Purkinje cell (primary cell): ENCODE results near the gene PRKRA. TPM values are rescaled to one million over a fixed set of nuclear protein-coding genes. Genes with fewer than 3 reads are reported as not detected.

ENCODE experiments used
- polyA plus RNA-seq: library from polyadenylated mRNA; unstranded; fragments of >200 nt; fragmentation: Nextera tagmentation; gene quantifications from 2 replicates; pipeline ENCODE4 v1.2.1, GENCODE V29; 2014

The PRKRA gene
- 53.7 and 59.0 TPM in 2 replicates for polyA plus RNA-seq

DNA sequence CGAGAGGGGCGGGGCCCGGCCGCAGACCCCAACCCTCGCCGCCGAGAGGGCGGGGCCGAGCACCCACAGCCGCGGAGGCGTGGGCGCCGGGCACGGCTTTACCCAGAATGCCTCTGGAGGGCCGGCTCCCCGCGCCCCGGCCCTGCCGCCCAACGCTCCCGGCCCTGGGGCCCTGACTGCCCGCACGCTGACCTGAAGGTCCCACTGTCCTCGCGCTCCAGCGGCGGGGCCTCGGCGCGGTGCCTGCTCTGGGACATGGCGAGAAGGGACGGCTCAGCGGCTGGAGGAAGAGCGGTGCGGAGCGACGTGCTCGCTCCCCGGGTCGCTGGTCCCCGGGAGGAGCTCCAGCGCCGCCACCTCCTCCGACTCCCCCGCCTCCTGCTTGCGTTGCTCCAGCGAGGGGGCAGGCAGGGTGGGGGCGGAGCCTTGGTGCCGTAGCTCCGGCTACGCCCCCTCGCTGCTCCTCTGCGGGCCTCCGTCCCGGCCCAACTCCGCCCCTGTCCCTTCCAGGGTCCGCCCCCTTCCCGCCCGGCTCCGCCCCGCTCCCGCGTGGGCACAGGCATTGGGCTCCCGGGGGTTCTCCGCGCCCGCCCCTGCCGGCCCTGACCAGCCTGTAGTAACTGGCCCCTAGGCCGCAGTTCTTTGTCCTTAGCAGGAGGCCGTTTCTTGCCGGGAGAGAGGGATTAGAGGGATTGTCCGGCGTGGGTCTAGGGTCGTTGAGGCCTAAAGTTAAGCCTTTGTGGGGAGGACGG is at the start of gene PRKRA, which contains the start of gene PJVK:
TSS of gene PRKRA (minus strand) at position 402 of the 752 bp plus-strand sequence. CDS start at position 257, 145 bp downstream.
TSS of gene PJVK (plus strand) at position 605 of the 752 bp plus-strand sequence. CDS start 2,032 bp downstream, outside the sequence.

DNA sequence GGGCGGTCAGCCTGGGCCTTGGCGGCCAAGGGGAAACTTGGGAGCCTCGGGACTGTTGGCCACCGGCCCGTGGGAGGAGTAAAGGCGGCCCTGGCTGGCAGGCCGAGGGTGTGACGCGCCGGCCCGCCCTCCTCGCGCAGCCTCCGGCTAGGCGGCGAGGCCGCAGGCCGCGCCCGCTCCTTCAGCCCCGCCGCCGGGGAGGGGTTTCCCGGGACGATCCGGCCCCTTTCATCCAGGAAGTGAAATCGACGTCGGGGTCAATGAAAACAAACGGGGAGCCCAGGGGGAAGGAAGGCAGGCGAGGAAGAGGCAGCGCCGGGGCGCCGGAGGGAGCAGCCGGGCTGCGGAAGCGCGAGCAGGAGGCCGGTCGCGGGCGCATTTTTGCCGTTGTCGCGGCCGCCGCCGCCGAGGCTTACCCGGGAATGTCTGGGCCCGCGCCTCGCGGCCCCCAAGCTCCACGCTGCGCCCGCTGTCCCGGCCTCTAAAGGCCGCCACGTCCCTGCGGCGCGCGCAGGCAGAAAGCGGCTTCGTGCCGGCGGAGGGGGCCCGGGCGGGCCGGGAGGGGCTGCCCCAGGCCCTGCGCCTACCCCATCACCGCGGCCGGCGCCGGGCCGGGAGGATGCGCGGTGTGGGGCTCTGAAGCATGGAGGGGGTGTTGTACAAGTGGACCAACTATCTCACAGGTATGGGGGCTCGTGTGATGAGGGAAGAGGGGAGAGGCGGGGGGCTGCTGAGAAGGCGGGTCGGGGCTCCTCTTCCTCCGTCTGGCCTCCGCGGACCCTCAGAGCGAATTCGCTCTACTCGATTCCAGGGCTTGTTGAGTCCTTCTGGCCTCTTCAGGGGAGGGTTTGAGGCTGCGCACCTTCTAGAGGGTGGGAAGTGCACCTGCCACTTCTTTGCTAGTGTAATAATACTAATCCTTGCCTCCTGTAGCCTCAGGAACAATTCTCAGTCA is 29.5 kb upstream of the PRKRA start, which contains the start of gene PLEKHA3:
TSS of gene PLEKHA3 (plus strand) at position 231 of the 955 bp plus-strand sequence. CDS start at position 644, 413 bp downstream.

DNA sequence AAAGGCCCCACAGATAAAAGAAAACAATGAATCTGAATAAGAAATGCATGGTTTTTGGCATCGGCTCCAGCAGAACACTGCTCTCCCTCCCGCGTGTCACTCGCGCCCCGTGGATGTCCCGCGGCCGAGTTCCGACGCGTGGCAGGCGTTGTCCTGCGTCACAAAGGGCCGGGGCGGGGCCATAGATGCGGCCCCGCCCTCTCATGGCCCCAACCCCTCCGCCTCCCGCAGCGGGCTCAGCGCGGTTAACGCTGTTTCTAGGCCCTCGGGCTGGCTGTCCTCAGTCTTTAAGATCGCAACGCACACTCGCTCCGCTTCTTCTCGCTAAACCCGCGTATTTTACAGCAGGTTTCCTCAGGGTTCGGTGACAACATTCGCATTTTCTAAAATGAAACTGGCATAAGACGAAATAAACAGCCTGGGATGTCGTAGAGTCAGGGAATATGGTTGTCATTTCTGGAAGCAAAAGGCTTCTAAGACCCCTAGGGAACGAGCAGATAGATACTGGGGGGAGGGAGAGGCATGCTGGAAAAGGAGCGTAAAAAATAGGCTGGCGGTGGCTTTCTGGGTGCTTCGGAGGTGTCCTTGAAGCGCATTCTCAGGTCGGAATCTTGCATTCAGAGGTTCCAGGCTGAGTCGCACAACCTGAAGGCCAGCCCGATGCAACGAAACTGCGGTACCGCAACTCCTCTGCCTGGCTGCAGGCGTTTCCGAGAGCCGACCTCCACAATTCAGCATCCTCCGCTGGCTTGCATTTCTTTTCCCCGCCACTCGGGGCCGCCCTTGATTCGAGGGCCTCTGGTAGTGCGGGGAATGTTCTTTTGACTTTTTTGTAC is 27.7 kb upstream of the PRKRA start, which contains the start of gene FKBP7:
TSS of gene FKBP7 (minus strand) at position 162 of the 836 bp plus-strand sequence. CDS start at position 61, 101 bp downstream.

Other genes starting within 250 kb of the PRKRA start
- 6.1 and 6.6 TPM in 2 replicates for gene PJVK, start 203 bp upstream of the PRKRA start, polyA plus RNA-seq
- gene FKBP7, start 27.4 kb upstream of the PRKRA start, polyA plus RNA-seq = 30.1 and 36.9 TPM in 2 replicates
- gene PLEKHA3, start 29.3 kb upstream of the PRKRA start, polyA plus RNA-seq = 25.4 and 31.3 TPM in 2 replicates